B cell (primary cell): ENCODE measurements around the gene HDAC11. TPM values are rescaled to one million over a fixed set of nuclear protein-coding genes. Genes with fewer than 3 reads are reported as not detected.

ENCODE experiments used
- ATAC-seq: fragments of 200-7000 bp; cut with Tn5 transposase; one replicate; pipeline ENCODE4 v1.10.0; 2021; ENCODE audit warnings: low read depth, mild to moderate bottlenecking, moderate number of reproducible peaks, moderate library complexity
- CTCF ChIA-PET: fragments of 350-600 bp; sonication (Branson Sonifier 250); formaldehyde crosslinking; loops from one replicate; lab custom pipeline; 2021; ENCODE audit warnings: antibody characterized with exemption, inconsistent platforms; lab: Charles Lee
- POLR2A ChIA-PET: fragments of 350-600 bp; sonication (Branson Sonifier 250); formaldehyde crosslinking; loops from one replicate; lab custom pipeline; 2021; ENCODE audit warnings: antibody characterized with exemption; lab: Charles Lee
- DNase-seq: peaks from one replicate; pipeline ENCODE4 v3.0.0; 2013
- H2AFZ ChIP-seq: 2 replicates; pipeline ENCODE4 v1.6.1; 2012; ENCODE audit warnings: mild to moderate bottlenecking, low read depth, low read length; ENCODE audit not compliant: insufficient read depth, poor library complexity, severe bottlenecking
- H3K27ac ChIP-seq, 2 donors: 1 replicate in 1 of 2; 2 replicates in 1 of 2; pipeline ENCODE4 v1.5.1; 2012 to 2013; ENCODE audit warnings: low read length in 2 of 2, mild to moderate bottlenecking in 2 of 2, moderate library complexity in 1 of 2
- H3K27me3 ChIP-seq, 4 experiments: fragments of 200-600 bp in 1 of 4; sonication (generic) in 1 of 4; replicated peaks in 1 of 4; 1 replicate in 2 of 4; 2 replicates in 2 of 4; pipeline versions ENCODE4 v1.6.1 to v1.7.0; 2013 to 2016; ENCODE audit warnings: low read length in 3 of 4, mild to moderate bottlenecking in 2 of 4, mixed read lengths in 1 of 4, moderate library complexity in 1 of 4; ENCODE audit not compliant: insufficient read depth in 4 of 4, control insufficient read depth in 3 of 4; ENCODE audit errors: control extremely low read depth in 1 of 4
- H3K36me3 ChIP-seq, 2 experiments: replicated peaks in 1 of 2; 1 replicate in 1 of 2; 2 replicates in 1 of 2; pipeline versions ENCODE4 v1.6.1 to v1.7.1; 2013; ENCODE audit warnings: low read length in 1 of 2; ENCODE audit not compliant: insufficient read depth in 2 of 2, control insufficient read depth in 1 of 2; ENCODE audit errors: control extremely low read depth in 1 of 2, extremely low read depth in 1 of 2
- H3K4me1 ChIP-seq, 2 donors: fragments of 200-600 bp in 1 of 2; sonication (generic) in 1 of 2; 1 replicate in 1 of 2; 2 replicates in 1 of 2; pipeline versions ENCODE4 v1.5.1 to v1.6.1; 2013 to 2017; ENCODE audit warnings: low read length in 2 of 2; ENCODE audit not compliant: control insufficient read depth in 2 of 2, insufficient read depth in 2 of 2
- H3K4me2 ChIP-seq: replicated peaks from 2 replicates; pipeline ENCODE3; 2012; ENCODE audit warnings: mild to moderate bottlenecking, low read depth, low read length; ENCODE audit not compliant: poor library complexity, severe bottlenecking
- H3K4me3 ChIP-seq, 5 experiments: fragments of 200-600 bp in 1 of 5; sonication (generic) in 1 of 5; 1 replicate in 3 of 5; 2 replicates in 2 of 5; pipeline versions ENCODE4 v1.5.1 to v1.7.0; 2011 to 2016; ENCODE audit warnings: low read length in 4 of 5, mild to moderate bottlenecking in 4 of 5, low read depth in 2 of 5, control low read depth in 1 of 5, moderate library complexity in 1 of 5; ENCODE audit not compliant: insufficient read depth in 1 of 5; ENCODE audit errors: control extremely low read depth in 1 of 5, extremely low read depth in 1 of 5
- H3K79me2 ChIP-seq: fragments of 200-600 bp; sonication (generic); one replicate; pipeline ENCODE4 v1.6.0; 2016; ENCODE audit warnings: low read length; ENCODE audit not compliant: control insufficient read depth, insufficient read depth
- H3K9ac ChIP-seq: fragments of 200-600 bp; sonication (generic); 2 replicates; pipeline ENCODE4 v1.6.1; 2017; ENCODE audit warnings: mild to moderate bottlenecking, low read length, moderate library complexity
- H3K9me3 ChIP-seq, 3 donors: one replicate each; pipeline versions ENCODE4 v1.6.1 to v1.7.1; 2013; ENCODE audit warnings: low read length in 2 of 3; ENCODE audit not compliant: control insufficient read depth in 2 of 3, insufficient read depth in 1 of 3; ENCODE audit errors: control extremely low read depth in 1 of 3
- H4K20me1 ChIP-seq: 2 replicates; pipeline ENCODE4 v1.6.0; 2012; ENCODE audit warnings: mild to moderate bottlenecking, low read length; ENCODE audit not compliant: insufficient read depth, control insufficient read depth, poor library complexity, severe bottlenecking
- H3K27ac Mint-ChIP-seq: one replicate; pipeline ENCODE4 v1.8.0; 2021; ENCODE audit warnings: mixed read lengths
- H3K27me3 Mint-ChIP-seq: one replicate; pipeline ENCODE4 v1.8.0; 2021; ENCODE audit warnings: mixed read lengths
- H3K4me1 Mint-ChIP-seq: one replicate; pipeline ENCODE4 v1.8.0; 2021; ENCODE audit warnings: mixed read lengths
- H3K4me3 Mint-ChIP-seq: one replicate; pipeline ENCODE4 v1.8.0; 2021; ENCODE audit warnings: mixed read lengths
- H3K9me3 Mint-ChIP-seq: one replicate; pipeline ENCODE4 v1.8.0; 2022; ENCODE audit warnings: mixed read lengths; ENCODE audit not compliant: insufficient read depth
- EZH2 ChIP-seq: IDR thresholded peaks from 2 replicates; pipeline ENCODE4 v1.6.1; 2012; ENCODE audit warnings: borderline replicate concordance, low read depth, mild to moderate bottlenecking, moderate library complexity, low read length; ENCODE audit not compliant: insufficient read depth, poor library complexity, severe bottlenecking
- WGBS: methylation state at CpG from one replicate; pipeline ENCODE4 v1.1.5; 2013; ENCODE audit warnings: missing lambda C conversion rate; ENCODE audit not compliant: insufficient coverage; 5-methylcytosine and 5-hydroxymethylcytosine counted together
- intact Hi-C: fragments of 100-400 bp; cut with micrococcal nuclease; formaldehyde crosslinking; loops from one replicate; pipeline ENCODE4 v1.10.0; 2022
- polyA plus RNA-seq: library from polyadenylated mRNA; depleted of rRNA; stranded (reverse); fragments of >200 nt; gene quantifications from 2 replicates; pipeline ENCODE4 v1.2.3, GENCODE V29; 2012
- total RNA-seq, 2 donors: library from RNA; stranded (reverse); fragments of 120-200 nt in 1 of 2; gene quantifications; 1 replicate in 1 of 2; 2 replicates in 1 of 2; pipeline versions ENCODE4 v1.2.3 to v1.2.4, GENCODE V29; 2013 to 2022
- TF ChIP-seq, protein P1 (sequence below): fragments of 200-600 bp; IDR thresholded peaks from one replicate; pipeline ENCODE4 v1.8.0; 2022; ENCODE audit warnings: antibody characterized with exemption, mild to moderate bottlenecking

HDAC11 gene
- total and polyA plus RNA-seq, 2 donors (not counting 1 experiment from before 2014, with no cell fraction given): 0.76 to 5.5 TPM

DNA sequence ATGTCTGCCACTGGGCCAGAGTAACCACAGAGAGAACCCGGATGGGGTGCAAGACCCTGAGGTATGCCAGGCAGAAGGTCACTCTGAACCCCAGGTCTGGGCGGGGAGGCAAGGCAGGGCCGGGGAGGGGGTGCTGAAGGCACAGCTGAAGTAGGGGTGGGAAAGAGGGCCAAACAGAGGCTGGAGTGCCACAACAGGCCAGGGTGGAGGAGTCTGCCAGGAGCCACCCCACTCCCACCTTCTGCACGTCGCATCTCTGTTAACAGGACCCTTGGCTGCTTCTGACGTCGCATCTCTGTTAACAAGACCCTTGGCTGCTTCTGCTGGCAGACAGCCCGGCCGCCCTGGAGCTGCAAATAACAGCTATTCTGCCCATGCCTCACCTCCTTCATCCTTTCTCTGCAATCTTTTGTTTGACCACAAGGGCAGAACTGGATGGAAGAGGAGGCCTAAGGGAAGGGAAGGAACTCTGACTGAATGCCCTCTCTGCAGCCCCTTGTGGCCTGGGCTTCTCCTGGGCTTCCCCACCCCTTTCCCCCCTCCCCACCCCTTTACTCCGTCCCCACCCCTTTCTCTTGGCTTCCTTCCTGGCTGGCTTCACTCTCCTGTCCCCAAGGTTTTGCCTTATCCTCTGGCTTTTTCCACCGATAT is 48.2 kb downstream of the HDAC11 start:
- TF ChIP-seq, protein P1, sequence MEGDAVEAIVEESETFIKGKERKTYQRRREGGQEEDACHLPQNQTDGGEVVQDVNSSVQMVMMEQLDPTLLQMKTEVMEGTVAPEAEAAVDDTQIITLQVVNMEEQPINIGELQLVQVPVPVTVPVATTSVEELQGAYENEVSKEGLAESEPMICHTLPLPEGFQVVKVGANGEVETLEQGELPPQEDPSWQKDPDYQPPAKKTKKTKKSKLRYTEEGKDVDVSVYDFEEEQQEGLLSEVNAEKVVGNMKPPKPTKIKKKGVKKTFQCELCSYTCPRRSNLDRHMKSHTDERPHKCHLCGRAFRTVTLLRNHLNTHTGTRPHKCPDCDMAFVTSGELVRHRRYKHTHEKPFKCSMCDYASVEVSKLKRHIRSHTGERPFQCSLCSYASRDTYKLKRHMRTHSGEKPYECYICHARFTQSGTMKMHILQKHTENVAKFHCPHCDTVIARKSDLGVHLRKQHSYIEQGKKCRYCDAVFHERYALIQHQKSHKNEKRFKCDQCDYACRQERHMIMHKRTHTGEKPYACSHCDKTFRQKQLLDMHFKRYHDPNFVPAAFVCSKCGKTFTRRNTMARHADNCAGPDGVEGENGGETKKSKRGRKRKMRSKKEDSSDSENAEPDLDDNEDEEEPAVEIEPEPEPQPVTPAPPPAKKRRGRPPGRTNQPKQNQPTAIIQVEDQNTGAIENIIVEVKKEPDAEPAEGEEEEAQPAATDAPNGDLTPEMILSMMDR: no peak
- TF ChIP-seq EZH2: no peak
- Histone ChIP-seq H4K20me1 (no peaks in the 10 kb centered on the region), H3K4me2 (no peak overlapping the region), H2AFZ (no peak overlapping the region), H3K4me1 (no peaks in the 10 kb centered on the region), H3K36me3 (no peaks in the 10 kb centered on the region), H3K4me3 (no peak overlapping the region), H3K27ac (no peak overlapping the region), H3K79me2 (no peaks in the 10 kb centered on the region), H3K27me3 (no peaks in the 10 kb centered on the region), H3K9me3 (no peaks in the 10 kb centered on the region), H3K9ac (no peak overlapping the region)
- no peak for ATAC-seq
- WGBS: 91% methylated on average over 8 of the region's 11 CpGs
- Mint-ChIP-seq H3K27me3 (peaks cover 22% of the 10 kb centered on the region), H3K4me3 (no peak overlapping the region), H3K4me1 (no peaks in the 10 kb centered on the region), H3K27ac (no peak overlapping the region), H3K9me3 (no peaks in the 10 kb centered on the region)
- POLR2A ChIA-PET: no interaction called here
- no peak for DNase-seq
- intact Hi-C loops: no loop called here
- CTCF ChIA-PET: interaction anchor here (1.1 kb wide), 1 partner anchor 120 kb away, joined by 3 read pairs; no protein-coding TSS in a partner anchor

DNA sequence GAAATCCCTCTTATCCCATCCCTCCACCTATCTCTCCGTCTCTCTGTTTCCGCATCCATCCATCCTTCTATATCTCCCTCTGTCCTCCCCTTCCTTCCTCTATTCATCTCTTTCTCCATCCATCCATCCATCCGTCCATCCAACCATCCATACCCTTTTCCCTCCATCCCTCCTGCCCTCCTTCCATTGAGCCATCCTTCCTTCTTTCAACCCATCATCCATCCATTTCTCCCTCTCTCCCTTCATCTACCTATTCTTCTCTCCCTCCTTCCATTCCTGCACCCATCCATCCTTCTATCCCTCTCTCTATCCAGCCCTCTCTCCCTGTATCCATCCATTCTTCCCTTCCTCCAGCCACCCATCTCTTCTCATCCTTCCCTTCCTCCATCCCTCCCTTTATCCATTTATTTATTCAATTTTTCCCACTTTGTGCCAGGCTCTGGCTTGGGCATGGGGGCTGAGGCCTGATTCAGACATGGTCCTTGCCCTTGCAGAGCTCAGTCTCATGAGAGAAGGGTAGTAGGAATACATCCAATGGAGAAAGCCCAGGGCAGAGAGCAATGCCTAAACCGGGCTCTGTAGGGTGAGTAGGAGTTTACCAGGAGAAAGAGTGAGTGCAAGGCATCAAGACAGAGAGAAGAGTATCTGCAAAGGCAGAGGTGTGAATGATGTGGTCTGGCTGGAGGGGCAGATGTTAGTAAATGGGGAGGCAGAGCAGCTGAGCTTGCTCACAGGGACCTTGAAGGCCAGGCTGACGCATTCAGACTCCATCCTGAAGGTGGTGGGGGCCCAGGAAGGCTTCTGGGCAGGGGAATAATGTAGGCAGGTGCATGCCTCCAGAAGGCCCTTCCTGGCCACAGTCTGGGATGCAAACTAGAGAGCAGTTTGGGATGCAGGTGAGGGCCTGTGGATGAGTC is 49.3 kb downstream of the HDAC11 start:
- Mint-ChIP-seq H3K27me3 (peaks cover 18% of the 10 kb centered on the region), H3K27ac (no peak overlapping the region), H3K4me3 (no peak overlapping the region), H3K9me3 (no peaks in the 10 kb centered on the region), H3K4me1 (no peaks in the 10 kb centered on the region)
- ChIA-PET CTCF (no interaction called here), POLR2A (no interaction called here)
- TF ChIP-seq EZH2: no peak
- TF ChIP-seq, protein P1: no peak
- Histone ChIP-seq H3K4me2 (no peak overlapping the region), H3K27ac (no peak overlapping the region), H3K36me3 (no peaks in the 10 kb centered on the region), H2AFZ (no peak overlapping the region), H3K4me1 (no peaks in the 10 kb centered on the region), H4K20me1 (no peaks in the 10 kb centered on the region), H3K27me3 (no peaks in the 10 kb centered on the region), H3K9me3 (no peaks in the 10 kb centered on the region), H3K79me2 (no peaks in the 10 kb centered on the region), H3K9ac (no peak overlapping the region), H3K4me3 (no peak overlapping the region)
- DNase-seq (no peak), ATAC-seq (no peak)
- 72% methylated on average over 5 of the region's 5 CpGs for WGBS
- intact Hi-C loops: no loop called here
